HG02970 (cell line): Measurements from ENCODE around the gene CCDC198.

Experiments
- ATAC-seq: cut with Tn5 transposase; IDR thresholded peaks from one replicate; pipeline ENCODE4 v1.9.1; 2021; ENCODE audit warnings: mild to moderate bottlenecking, moderate library complexity, moderate number of reproducible peaks; ENCODE audit not compliant: unreplicated experiment, low FRiP score

Gene CCDC198

GRCh38 chr14:57493467-57494181 lies at the start of gene CCDC198:
Gene CCDC198 (minus strand): TSS chr14:57493857. CDS start chr14:57493715, 142 bp downstream.
- ATAC-seq: peak; percentile 78

- ATAC-seq: no peak
Measured at GRCh38 chr14:57533214-57533613, 39.6 kb upstream of the CCDC198 start.

- no peak for ATAC-seq
Measured at GRCh38 chr14:57530571-57530970, 36.9 kb upstream of the CCDC198 start.

GRCh38 chr14:57526942-57527341 lies 33.3 kb upstream of the CCDC198 start:
- no peak for ATAC-seq

- no peak for ATAC-seq
Measured at GRCh38 chr14:57519043-57519442, 25.4 kb upstream of the CCDC198 start.

GRCh38 chr14:57512220-57512619 lies 18.6 kb upstream of the CCDC198 start:
- no peak for ATAC-seq

- ATAC-seq: no peak
Measured at GRCh38 chr14:57508756-57509155, 15.1 kb upstream of the CCDC198 start.

GRCh38 chr14:57502586-57503254 lies 9.1 kb upstream of the CCDC198 start:
- ATAC-seq: no peak

GRCh38 chr14:57501039-57501557 lies 7.4 kb upstream of the CCDC198 start:
- ATAC-seq: no peak

- ATAC-seq: no peak
Measured at GRCh38 chr14:57498659-57499058, 5.0 kb upstream of the CCDC198 start.

GRCh38 chr14:57498035-57498434 lies 4.4 kb upstream of the CCDC198 start:
- ATAC-seq: no peak

GRCh38 chr14:57495416-57495815 lies 1.8 kb upstream of the CCDC198 start:
- no peak for ATAC-seq

GRCh38 chr14:57492859-57493258 lies 798 bp downstream of the CCDC198 start:
- no peak for ATAC-seq

GRCh38 chr14:57491640-57492039 lies 2.0 kb downstream of the CCDC198 start:
- ATAC-seq: no peak

- no peak for ATAC-seq
Measured at GRCh38 chr14:57487771-57488170, 5.9 kb downstream of the CCDC198 start.

GRCh38 chr14:57486767-57487379 lies 6.8 kb downstream of the CCDC198 start:
- no peak for ATAC-seq

- peak; percentile 87 for ATAC-seq
Measured at GRCh38 chr14:57485635-57486034, 8.0 kb downstream of the CCDC198 start.

- no peak for ATAC-seq
Measured at GRCh38 chr14:57482120-57482519, 11.5 kb downstream of the CCDC198 start.

GRCh38 chr14:57480051-57480450 lies 13.6 kb downstream of the CCDC198 start:
- no peak for ATAC-seq

GRCh38 chr14:57479197-57479596 lies 14.5 kb downstream of the CCDC198 start:
- ATAC-seq: no peak

GRCh38 chr14:57478050-57478449 lies 15.6 kb downstream of the CCDC198 start:
- ATAC-seq: no peak
